GM18526 (cell line): ENCODE data around the gene NUP188.

Experiments used
- POLR2A ChIP-seq: IDR thresholded peaks from 3 replicates; pipeline ENCODE4 v1.6.1; 2011; ENCODE audit not compliant: insufficient read length; ENCODE audit errors: extremely low read depth

NUP188 gene

GRCh38 chr9:129030191-129030590, 82.7 kb downstream of the NUP188 start:
- no peak for TF ChIP-seq POLR2A

- TF ChIP-seq POLR2A: no peak
These were observed 84.0 kb downstream of the NUP188 start for GRCh38 chr9:129031514-129031913.

- TF ChIP-seq POLR2A: no peak
These were observed 85.2 kb downstream of the NUP188 start for GRCh38 chr9:129032541-129033159.

- TF ChIP-seq POLR2A: no peak
These were observed 85.7 kb downstream of the NUP188 start for GRCh38 chr9:129033216-129033615.

- peak; percentile 91 for TF ChIP-seq POLR2A
These were observed 88.9 kb downstream of the NUP188 start, which contains the start of gene MIGA2 for GRCh38 chr9:129036241-129036922. Gene MIGA2 (plus strand): TSS chr9:129036626. CDS start chr9:129040595, 3,969 bp downstream.

GRCh38 chr9:129036923-129037766, 89.6 kb downstream of the NUP188 start:
- no peak for TF ChIP-seq POLR2A

GRCh38 chr9:129037767-129038098, 90.2 kb downstream of the NUP188 start:
- no peak for TF ChIP-seq POLR2A

- no peak for TF ChIP-seq POLR2A
These were observed 90.8 kb downstream of the NUP188 start for GRCh38 chr9:129038109-129038852.

- TF ChIP-seq POLR2A: no peak
These were observed 92.7 kb downstream of the NUP188 start for GRCh38 chr9:129040113-129040643.

- no peak for TF ChIP-seq POLR2A
These were observed 94.5 kb downstream of the NUP188 start for GRCh38 chr9:129042016-129042415.

- no peak for TF ChIP-seq POLR2A
These were observed 105.1 kb downstream of the NUP188 start for GRCh38 chr9:129052592-129052991.

GRCh38 chr9:129053020-129053419, 105.5 kb downstream of the NUP188 start:
- TF ChIP-seq POLR2A: no peak

GRCh38 chr9:129054163-129054851, 106.8 kb downstream of the NUP188 start:
- TF ChIP-seq POLR2A: no peak
